ENCODE results near the gene UPB1.
"Not testable (repeated sequence)": the region's sequence is repeated elsewhere in the genome, so short reads cannot be mapped to it uniquely, and the experiment has no call there.

The UPB1 gene

DNA sequence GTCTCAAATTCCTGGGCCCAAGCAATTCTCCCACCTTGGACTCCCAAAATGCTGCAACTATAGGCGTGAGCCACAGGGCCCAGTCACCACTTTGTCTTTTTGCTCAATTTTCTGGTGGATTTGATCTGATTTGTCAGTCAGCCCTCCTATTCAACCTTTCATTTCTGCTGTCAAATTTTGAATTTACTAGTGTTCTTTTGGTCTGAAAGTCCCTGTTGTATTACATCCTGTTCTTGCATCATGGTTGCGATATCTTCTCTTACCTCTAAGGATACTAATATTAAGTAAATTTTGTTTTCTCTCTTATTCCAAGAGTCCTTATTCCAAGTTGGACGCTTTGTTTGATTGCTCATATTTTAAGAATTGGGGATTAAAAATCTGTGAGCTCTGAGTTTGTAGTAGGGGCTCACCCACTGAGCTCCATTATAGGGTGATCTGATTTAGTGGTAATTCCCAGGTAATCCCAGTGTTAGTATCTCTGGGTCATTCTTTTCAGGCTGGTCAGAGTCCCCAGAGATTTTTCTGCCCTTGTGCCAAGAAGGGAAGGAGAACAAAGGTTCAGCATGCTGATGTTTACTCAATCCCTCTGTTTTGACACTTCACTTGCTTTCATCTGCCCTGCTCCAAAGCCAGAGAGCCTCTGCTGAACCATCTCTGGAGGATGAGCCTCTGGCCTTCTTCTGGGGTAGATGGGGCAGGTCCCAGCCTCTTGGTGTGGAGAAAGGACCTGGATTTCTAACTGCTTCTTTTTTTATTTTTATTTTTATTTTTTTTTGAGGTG lies 10.0 kb downstream of the UPB1 start:
- DNase-seq (ENCODE audit: low read depth) = no peak

DNA sequence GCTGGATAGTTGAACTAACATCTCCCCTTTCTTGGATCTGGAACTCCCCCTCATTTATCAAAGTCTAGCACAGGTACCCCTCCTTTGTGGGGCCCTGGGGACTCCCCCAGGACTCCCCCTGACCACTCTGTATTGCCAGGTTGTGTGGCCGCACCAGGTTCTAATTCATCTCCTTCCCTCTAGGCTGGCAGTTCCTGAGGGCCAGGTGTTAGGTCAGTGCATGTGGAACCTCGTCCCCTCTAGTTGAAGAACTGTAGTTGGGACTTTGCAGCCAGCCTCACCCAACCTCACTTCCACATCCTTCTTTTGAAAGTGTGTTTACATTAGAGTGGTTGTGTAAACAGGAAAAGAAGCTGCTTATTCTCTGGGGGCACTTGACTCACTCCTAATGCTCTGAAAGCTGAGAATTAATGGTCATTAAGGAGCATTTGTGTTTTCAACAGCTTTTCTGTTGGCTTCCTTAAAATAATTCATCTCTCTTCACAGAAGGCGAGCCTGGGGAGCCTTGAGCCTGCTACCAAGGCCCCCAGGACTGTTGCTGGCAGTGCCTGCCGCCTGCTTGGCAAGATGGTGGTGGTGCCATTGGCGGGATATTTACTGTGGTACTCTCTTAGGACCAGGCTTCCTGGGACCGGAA lies 11.8 kb downstream of the UPB1 start:
- DNase-seq (ENCODE audit: low read depth) = peak; percentile 27

DNA sequence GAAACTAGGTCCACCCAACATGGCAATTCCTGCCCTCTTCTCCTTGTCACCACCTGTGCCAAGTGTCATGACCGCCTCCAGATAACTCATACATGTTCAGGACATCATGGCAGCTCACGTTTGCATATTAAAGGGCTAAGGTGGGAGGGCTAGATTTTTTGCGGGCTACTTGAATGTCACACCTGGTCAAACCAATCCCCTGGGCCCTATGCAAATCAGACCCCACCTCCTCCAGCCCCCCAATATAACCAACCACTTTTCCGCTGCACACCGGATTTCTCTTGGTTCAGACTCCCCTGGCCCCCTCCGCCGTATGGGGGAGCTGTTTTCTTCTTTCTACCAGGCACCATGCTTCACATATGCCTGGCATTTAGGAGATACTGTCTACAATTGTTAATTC lies 12.6 kb downstream of the UPB1 start:
- no peak for DNase-seq (ENCODE audit: low read depth)

DNA sequence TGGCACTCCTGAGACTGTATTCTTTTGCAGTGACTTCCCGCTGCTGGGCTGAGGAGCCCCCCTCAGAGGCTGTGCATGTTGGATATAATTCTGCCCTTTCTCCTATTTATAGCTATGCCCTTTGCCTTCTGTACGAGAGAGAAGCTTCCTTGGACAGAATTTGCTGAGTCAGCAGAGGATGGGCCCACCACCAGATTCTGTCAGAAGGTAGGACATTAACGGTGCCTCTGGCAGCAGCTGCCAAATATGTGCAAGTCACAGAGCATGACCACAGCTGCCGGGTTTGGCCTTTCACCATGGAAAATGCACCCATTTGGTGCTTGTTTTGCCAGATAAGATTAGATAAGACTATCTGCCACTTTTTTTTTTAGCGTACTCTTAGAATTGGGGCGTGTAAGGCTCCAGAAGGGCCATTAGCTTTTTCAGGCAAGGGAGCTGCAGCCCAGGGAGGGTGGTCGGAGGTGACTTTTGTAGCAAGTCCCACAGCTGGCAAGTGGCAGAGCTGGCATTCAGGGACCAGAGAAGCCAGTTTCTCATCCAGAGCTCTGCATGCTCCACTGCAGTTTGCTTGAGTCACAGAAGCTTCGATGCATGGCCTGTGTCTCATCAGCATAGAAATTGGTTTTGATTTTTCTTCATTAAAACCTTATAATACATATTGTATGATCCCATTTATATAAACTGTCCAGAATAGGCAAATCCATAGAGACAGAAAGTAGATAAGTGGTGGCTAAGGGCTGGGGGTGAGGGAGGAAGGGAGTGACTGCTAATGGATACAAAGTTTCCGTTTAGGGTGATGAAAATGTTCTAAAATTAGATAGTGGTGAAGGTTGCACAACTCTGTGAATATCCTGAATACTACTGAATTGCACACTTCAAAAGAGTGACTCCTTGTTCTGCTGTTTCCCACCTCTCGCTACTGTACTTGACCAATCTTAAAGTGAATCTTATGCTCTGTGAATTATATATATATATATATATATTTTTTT lies 15.8 kb downstream of the UPB1 start:
- peak; percentile 91 for DNase-seq (ENCODE audit: low read depth)

DNA sequence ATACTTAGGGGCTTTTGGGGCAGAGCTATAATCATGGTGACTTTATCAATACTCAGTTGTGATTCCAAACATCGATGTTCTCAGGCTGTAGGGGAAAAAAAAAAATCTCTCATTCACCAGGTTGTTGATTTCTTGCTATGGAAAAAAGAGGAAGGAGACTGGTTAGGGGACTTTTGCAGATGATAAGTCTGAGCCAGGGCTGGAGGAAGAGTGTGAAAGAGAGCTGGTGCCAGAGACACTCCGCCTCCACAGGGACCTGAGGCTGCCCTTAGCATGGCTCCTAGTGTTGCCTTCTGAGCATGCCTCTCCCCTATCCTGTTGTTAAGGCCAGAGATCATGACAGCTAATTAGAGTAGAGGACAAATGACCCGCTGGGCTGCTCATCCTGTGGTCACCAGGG lies 16.9 kb downstream of the UPB1 start:
- no peak for DNase-seq (ENCODE audit: low read depth)

DNA sequence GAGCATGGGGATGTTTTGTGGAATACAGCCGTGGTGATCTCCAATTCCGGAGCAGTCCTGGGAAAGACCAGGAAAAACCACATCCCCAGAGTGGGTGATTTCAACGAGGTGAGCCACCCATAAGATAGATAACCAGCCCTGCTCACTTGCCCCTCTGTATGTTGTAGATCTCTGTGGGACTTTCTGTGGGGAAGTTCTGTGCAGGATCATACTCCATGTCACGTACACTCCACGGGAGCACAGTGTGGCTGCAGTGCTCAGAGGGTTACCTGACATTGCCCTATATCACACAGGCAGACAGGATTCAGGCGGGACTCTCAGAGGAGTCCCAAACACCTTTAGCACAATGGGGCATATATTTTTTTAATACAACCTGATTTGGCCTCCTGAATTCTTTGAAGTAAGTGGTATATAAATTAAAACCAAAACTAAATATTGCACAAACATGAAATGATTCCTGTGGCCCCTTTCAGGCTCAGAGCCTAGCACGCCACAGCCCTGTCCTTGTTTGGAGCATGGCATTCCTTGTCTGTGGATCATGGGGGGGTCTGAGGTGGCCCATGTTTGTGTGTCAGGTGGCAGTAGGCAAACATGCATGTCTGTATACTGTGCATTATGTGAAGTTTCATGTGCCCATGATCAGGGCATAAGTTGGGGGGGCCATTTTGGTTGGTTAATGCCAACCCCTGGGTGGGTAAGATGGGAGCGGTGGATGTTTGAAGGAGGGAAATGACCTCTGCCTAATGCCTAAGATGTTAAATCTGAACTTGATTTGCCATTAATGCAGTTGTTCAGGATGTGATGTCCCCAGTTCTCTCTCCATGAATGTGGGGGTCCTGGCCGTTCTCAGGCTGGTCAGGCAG lies 18.5 kb downstream of the UPB1 start:
- no peak for DNase-seq (ENCODE audit: low read depth)

DNA sequence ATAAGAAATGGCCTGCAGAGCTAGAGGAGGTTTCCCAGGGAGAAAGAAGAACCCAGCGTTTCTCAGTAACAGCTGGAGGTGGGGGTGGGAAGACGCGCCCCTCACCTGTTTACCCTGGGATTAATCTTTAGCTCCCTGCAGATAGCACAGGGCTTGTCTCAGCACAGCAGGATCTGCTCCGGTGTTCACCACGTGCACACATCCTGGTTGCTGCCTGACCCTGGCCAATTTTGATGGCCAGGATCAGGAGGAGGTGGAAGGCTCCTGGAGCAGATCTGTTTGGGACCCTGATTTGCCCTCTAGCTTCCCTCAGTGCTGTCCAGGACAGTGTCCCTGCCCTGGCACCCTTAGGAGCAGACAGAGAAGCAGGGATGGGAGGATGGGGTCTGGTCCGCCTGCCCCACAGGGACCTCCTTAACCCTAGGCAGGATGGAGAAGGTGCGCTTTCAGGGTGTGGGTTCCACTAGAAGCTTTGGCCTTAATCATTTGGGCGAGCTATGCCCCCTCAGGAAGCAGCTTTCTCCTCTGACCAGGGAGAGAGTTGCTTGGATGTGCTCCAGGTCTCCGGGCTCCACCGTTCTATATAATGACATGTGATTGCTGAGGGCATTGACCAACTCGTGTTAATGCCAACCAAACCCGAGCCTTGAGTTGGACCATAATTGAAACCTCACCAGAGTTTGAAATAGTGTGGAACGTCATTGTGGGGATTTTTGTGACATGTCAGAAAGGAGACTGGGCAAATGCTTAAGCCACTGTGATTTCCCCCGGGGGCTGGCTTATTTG lies 19.3 kb downstream of the UPB1 start:
- DNase-seq (ENCODE audit: low read depth) = no peak

DNA sequence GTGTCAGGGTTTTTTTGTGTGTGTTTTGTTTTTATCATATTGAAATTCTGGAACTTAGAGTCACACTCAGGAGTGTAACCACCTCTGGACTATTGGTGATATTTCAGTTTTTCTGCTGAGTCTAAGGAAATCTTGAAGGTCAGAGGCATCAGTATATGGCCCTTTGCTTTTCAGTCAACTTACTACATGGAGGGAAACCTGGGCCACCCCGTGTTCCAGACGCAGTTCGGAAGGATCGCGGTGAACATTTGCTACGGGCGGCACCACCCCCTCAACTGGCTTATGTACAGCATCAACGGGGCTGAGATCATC lies 19.9 kb downstream of the UPB1 start:
- DNase-seq (ENCODE audit: low read depth) = no peak

DNA sequence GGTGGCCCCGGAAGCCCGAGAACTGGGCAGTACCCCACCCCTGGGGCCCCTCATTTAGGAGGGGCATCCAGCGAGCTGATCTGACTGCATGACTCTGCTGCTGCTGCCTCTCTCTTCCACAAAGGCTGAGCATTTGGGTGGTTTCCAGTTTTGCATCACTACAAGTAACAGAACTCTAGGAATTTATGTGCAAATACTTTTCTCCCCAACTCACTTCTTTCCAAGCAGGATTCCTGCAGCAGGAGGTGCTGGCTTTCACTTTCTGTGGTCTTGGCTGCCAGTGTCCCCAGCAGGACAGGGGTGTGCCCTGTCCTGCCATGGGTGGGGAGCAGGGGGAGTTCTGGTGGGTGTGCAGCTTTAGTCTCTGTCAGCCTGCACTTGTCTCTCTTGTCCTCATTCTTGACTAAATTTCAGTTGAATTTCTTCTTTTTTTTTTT lies 21.2 kb downstream of the UPB1 start:
- peak; percentile 87 for DNase-seq (ENCODE audit: low read depth)

DNA sequence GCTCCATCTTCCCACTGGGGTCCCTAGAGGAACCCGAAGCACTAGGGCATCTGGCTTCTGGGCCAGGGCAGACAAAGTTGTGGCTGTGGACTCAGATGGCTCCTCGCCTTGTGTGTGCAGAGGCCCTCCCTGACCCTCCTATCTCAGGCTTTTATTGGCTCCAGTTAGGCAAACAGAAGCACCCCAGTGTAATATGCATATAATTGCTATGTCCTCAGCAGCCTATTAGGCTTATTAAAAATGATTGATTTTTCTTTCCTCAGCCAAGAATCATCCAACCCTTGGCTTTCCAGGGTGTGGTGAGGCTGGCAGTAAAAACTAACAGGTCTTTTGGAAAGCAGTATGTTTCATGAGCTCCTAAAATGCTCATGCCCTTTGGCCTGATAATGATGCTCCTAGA lies 22.3 kb downstream of the UPB1 start:
- DNase-seq (ENCODE audit: low read depth) = no peak

DNA sequence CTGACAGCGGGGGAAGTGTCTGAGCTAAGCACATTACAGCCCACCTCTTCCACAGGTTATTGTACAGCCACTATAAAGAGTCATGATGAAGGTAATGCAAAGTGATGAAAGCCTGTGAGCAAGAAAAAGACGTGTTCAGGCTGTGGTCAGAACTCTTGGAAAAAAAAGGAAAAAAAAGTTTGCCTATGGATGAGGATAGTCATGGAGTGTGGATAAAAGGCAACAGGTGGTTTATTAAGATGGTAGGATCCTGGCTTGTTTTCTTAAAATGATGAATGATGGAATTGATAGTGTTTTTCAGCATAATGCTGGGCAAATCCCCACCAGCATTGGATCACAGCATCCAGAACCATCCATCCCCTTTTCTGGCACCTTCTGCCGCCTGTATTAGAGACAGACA lies 23.1 kb downstream of the UPB1 start:
- DNase-seq (ENCODE audit: low read depth) = no peak

DNA sequence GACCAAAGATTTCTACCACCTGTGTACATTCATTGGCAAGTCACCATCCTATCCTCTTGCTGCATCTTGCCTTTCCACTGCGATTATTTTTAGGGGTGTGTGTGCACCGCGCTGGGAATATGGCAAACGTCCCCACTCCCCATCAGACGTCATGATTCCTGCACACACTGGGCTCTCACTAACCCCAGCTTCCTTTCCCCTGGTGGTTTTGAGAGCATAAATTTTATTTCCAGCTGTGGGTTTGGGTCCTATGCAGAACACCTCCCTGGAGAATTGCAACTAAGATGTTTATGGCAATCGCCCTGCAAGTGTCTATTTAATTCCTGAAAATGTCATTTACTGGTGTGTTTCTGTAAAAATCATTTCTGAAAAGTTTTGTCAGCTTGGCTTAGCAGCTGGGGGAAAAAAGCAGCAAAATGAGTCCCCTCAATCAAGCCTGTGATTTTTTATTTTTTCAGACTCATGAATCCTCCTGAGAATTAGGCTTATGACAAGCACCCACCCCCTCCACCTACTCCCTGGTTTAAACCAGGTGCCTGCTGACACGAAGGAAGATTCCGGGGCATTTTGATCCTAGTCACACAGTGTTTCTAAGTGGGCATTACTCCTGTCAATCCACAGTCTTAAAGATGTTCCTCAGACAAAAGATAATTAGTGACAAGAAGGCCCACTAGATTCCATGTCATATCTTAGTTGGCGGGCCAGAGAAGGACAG lies 23.8 kb downstream of the UPB1 start:
- no peak for DNase-seq (ENCODE audit: low read depth)

DNA sequence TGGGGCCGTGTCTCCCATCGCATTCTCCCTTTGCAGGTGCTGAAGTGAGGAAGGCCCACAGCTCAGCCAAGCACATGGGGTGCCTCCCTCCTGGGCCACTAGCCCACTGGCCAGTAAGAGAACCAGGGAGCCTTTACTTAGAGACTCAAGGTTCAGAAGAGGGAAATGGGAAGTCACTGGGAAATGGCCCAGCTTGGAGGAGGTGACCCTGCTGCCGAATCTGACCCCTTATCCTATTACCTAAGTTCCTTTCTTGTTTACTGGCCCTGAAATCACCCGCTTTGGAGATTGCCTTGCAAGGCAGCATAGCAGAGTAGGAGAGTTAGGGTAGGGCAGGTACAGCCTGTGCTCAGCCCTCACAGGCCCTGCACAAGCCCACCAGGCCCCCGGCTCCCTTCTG lies 24.4 kb downstream of the UPB1 start:
- no peak for DNase-seq (ENCODE audit: low read depth)

DNA sequence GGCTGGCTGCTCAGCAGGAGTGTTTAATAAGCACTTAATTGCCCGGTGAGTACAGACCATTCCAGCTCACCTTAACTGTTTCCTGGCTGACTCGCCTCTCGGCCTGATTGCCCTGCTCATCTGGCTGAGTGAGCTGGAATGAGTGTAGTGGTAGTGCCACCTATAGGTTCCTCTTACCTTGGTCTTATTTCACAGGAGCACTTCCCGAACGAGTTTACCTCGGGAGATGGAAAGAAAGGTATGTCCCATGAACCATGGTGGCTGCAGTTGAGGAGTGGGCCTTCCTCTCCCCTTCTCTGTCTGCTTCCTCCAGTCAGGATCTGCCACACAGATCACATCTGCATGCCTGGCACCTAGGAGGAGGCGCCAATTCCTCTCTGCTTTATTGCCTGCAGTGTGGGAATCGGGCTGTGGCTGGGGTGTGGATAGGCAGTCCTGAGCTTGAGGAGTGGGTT lies 26.7 kb downstream of the UPB1 start:
- DNase-seq (ENCODE audit: low read depth) = peak; percentile 67

DNA sequence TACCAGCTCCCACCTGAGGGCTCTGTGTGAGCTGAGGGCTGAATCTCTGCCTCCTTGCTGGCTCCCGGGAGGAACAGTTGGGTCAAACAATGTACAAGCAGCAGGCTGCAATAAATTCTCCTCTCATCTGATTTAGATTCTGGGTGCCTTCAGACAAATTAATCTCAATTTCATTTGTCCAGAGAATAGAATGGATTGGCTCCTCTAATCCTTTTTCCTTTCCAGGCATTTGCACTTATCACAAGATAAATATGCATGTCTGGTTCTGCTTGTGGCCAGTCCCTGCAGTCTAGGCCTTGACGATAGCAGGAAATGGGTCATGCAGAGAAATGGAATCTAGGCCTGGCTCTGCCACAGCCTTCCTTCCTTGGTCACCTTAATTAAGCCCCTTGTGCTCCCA lies 28.7 kb downstream of the UPB1 start:
- peak; percentile 48 for DNase-seq (ENCODE audit: low read depth)

DNA sequence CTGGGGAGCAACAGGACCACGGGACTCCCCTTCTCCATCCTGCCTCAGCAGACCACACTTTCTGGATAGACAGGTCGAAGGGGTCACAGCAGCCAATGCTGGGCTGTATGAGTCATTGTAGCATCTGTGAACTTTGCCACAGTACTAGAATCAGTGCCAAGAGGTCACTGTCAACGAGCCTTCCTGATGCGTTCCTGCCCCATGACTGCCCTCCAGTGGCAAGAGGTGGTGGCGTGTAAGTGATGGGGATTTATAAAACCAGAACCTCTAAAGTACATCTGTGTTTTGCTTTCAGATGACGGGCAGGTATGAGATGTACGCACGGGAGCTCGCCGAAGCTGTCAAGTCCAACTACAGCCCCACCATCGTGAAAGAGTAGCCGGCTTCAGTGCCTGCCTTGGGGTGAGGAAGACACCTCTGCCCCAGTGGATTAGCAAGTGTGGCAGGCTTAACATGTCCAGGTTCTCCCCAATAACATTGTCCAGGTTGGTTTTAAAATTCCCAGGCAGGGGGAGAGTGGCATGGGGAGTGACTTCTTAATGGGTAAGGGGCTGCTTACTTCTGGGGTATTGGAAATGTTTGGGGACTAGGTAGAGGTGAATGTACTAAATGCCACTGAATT lies 30.4 kb downstream of the UPB1 start:
- DNase-seq (ENCODE audit: low read depth) = peak; percentile 63

DNA sequence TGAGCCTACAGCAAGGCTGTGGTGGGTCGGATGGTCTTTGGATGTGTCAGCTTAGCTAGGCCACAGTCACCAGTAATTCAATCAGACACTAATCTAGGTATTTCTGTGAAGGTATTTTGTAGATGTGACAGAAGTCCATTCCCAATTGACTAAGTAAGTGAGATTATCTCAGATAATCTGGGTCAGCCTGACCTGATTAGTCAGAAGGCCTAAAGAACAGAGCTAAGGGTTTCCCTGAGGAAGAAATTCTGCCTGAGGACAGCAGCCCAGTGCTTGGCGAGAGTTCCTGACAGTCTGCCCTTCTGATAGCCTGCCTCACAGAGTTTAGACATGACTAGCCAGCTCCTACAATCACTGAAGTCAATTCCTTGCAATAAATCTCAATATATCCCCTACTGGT lies 31.1 kb downstream of the UPB1 start:
- no peak for DNase-seq (ENCODE audit: low read depth)

DNA sequence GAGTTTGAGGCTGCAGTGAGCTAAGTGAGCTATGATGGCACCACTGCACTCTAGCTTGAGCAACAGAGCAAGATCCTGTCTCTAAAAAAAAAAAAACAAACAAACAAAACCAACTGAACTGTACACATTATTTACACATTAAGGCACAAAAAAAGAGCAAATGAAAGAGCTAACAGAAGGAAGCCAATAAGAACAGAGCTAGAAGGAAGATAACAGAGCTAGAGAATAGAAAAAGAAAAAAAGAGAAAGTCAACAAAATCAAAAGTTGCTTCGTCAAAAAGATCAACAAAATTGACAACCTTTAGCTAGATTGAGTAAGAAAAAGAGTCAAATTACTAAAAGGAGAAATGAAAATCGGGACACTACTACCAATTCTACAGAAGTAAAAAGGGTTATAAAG lies 34.8 kb downstream of the UPB1 start:
- no peak for DNase-seq (ENCODE audit: low read depth)

DNA sequence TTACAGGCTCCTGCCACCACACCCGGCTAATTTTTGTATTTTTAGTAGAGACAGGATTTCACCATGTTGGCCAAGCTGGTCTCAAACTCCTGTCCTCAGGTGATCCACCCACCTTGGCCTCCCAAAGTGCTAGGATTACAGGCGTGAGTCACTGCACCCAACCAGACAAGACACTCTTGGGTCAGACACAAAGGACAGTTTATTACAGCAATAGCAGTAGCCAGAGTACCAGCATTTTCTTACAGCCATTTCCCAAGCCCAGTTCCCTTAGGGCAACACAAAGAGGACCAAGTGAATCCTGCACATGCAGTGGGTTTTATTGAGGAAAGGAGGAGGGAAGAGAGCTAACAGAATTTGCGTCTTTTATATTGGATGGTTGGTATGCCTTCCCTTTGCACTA lies 35.8 kb downstream of the UPB1 start:
- DNase-seq (ENCODE audit: low read depth) = not testable (repeated sequence)

DNA sequence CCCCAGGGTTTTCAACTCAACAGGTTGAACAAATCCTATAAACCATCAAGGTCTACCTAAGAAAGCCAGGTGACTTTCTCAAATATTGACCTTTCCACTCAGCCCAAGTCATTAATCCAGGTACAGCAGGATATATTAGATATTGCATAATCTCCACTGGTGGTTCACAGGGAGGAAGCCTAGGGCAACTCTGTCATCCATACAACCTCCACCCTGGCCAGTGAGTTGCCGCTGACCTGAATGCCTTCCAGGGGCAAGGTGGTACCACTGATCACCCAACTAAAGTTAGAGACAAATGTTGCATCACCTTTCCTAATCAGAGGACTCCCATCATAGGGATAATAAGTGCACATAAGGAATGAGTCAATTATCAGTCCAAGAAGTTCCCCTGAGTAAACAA lies 36.9 kb downstream of the UPB1 start:
- DNase-seq (ENCODE audit: low read depth) = no peak

All from amniotic epithelial cell (primary cell).